Hepatocyte (in vitro differentiated cells): ENCODE measurements around the gene MVB12B.

Experiments
- CTCF ChIP-seq: fragments of 200-600 bp; sonication (generic); IDR thresholded peaks from 2 replicates; pipeline ENCODE4 v1.5.1; 2016; ENCODE audit warnings: antibody characterized with exemption, mild to moderate bottlenecking; ENCODE audit not compliant: poor library complexity
- EZH2 ChIP-seq: fragments of 200-600 bp; sonication (generic); IDR thresholded peaks from 2 replicates; pipeline ENCODE4 v1.6.1; 2016; ENCODE audit warnings: antibody characterized with exemption, mild to moderate bottlenecking, borderline replicate concordance
- EZH2phosphoT487 ChIP-seq: fragments of 200-600 bp; sonication (generic); IDR thresholded peaks from one replicate; pipeline ENCODE4 v1.6.1; 2018; ENCODE audit warnings: antibody characterized with exemption, mild to moderate bottlenecking, low read depth, moderate library complexity; ENCODE audit not compliant: unreplicated experiment, severe bottlenecking

GRCh38 chr9:126511411-126511810 lies 184.8 kb downstream of the MVB12B start:
- TF ChIP-seq CTCF (no peak), EZH2 (no peak), EZH2phosphoT487 (no peak)
